Measurements from ENCODE around the gene WDR55. TPM values are rescaled to one million over a fixed set of nuclear protein-coding genes. Genes with fewer than 3 reads are reported as not detected.
"Not testable (repeated sequence)": the region's sequence is repeated elsewhere in the genome, so short reads cannot be mapped to it uniquely, and the experiment has no call there.

Gene WDR55, protein sequence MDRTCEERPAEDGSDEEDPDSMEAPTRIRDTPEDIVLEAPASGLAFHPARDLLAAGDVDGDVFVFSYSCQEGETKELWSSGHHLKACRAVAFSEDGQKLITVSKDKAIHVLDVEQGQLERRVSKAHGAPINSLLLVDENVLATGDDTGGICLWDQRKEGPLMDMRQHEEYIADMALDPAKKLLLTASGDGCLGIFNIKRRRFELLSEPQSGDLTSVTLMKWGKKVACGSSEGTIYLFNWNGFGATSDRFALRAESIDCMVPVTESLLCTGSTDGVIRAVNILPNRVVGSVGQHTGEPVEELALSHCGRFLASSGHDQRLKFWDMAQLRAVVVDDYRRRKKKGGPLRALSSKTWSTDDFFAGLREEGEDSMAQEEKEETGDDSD
- total RNA-seq, result 10 to 100 TPM; 15.1 to 33.0 (median 21.1) TPM

DNA sequence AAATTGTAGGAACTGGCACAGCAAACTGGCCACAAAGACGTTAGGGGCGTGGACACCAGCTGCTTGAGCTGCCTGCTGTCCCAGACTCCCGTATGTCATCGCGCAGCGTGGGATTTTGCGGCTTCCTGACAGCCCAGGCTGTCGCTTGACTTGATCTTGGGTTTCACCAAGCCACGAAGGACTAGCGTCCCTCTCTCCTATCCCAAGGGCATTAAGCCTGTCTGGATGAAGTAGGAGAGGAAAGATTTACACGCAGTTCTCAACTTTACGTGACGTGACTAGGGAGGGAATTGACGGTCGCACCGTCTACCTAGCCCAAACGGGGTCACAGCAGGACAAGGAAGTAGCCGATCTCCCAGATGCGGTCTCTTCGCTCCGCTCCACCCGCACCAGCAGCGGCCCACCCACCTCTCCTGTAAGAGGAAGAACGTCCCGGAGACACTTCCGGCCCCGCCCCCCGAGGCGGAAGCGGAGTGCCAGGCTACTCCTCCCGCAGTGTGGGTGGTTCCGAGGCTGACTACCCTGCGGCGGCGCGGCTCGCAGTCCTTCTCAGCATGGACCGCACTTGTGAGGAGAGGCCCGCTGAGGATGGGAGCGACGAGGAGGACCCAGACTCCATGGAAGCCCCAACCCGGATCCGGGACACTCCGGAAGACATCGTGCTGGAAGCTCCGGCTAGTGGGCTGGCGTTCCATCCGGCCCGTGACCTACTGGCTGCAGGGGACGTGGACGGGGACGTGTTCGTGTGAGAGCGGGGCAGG is at the start of gene WDR55:
Gene WDR55 (plus strand): TSS at position 546 of the 761 bp plus-strand sequence. CDS start 9 bp downstream, at position 555.
- Histone ChIP-seq H3K27ac (peak within 1 kb of the TSS; percentile 80 to 96 (median 92)), H3K36me3 (peaks cover 0 to 65% (median 33%) of the 10 kb centered on the region in 3 donors), H3K4me1 (peaks cover 0 to 30% (median 16%) of the 10 kb centered on the region in 4 donors), H3K27me3 (no peaks in the 10 kb centered on the region), H3K9me3 (no peaks in the 10 kb centered on the region), H3K4me3 (peak within 1 kb of the TSS; percentile 69 to 91 (median 80))
- peak; percentile 93 to 94 for DNase-seq (ENCODE audit: low spot score in 2 of 2)
- TF ChIP-seq EP300 (IDR thresholded peaks at IDR 0.05), result peak; percentile 75 to 97
- TF ChIP-seq, protein P1, sequence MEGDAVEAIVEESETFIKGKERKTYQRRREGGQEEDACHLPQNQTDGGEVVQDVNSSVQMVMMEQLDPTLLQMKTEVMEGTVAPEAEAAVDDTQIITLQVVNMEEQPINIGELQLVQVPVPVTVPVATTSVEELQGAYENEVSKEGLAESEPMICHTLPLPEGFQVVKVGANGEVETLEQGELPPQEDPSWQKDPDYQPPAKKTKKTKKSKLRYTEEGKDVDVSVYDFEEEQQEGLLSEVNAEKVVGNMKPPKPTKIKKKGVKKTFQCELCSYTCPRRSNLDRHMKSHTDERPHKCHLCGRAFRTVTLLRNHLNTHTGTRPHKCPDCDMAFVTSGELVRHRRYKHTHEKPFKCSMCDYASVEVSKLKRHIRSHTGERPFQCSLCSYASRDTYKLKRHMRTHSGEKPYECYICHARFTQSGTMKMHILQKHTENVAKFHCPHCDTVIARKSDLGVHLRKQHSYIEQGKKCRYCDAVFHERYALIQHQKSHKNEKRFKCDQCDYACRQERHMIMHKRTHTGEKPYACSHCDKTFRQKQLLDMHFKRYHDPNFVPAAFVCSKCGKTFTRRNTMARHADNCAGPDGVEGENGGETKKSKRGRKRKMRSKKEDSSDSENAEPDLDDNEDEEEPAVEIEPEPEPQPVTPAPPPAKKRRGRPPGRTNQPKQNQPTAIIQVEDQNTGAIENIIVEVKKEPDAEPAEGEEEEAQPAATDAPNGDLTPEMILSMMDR (IDR thresholded peaks at IDR 0.05), result no peak
- TF ChIP-seq POLR2A (IDR thresholded peaks at IDR 0.05), result peak; percentile 44 to 81
- WGBS, 2 donors, result 1% methylated on average over 26 to 49 of the region's 54 CpGs

DNA sequence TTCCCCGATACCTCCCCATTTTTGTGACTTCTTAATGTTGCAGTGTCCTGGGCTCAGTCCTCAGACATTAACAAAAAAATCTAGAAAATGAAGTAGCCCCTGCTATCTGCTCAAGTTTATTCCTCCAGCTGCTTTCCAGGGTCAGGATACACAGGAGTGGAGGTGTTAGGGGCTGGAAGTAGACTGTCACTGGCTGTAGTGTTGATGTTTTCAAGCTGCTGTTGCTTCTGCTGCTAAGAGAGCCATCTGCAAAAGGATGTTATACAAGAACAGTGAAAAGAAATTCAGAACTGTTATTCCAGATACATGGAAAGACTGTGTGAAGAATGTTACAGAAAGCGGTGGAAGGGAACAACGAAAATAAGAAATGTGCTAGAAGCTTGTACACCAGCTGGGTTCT is 42.4 kb upstream of the WDR55 start:
- Histone ChIP-seq H3K9me3 (no peaks in the 10 kb centered on the region), H3K27ac (no peak overlapping the region), H3K4me3 (no peak overlapping the region), H3K27me3 (no peaks in the 10 kb centered on the region), H3K4me1 (no peaks in the 10 kb centered on the region), H3K36me3 (no peaks in the 10 kb centered on the region)
- DNase-seq (ENCODE audit: low spot score in 2 of 2), result no peak
- TF ChIP-seq, protein P1 (IDR thresholded peaks at IDR 0.05), result no peak
- TF ChIP-seq POLR2A (IDR thresholded peaks at IDR 0.05) (no peak), EP300 (IDR thresholded peaks at IDR 0.05) (no peak)
- 79 to 85% methylated on average over 3 of the region's 3 CpGs for WGBS, 2 donors

DNA sequence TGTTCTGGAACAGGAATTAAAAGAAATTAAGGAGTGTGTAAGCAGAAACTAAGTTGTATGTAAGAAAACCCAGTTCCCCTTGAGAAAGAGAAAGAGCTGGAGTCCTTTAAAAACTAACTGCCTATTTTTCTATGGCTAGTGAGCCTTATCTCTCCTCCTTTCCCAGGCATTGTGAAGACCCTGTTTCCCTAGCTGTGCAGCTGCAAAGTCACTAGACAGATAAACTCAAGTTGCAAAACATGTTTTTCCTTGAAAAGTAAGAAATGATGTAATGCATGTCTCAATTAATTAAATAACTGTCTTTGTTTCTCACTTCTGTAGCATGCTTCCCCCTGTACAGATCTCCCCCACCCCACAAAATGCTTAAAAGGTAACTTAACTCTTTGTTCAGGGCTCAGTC is 41.6 kb upstream of the WDR55 start:
- not testable (repeated sequence) for DNase-seq (ENCODE audit: low spot score in 2 of 2); H3K9me3 ChIP-seq; H3K4me3 ChIP-seq; H3K27me3 ChIP-seq; H3K36me3 ChIP-seq; H3K27ac ChIP-seq; H3K4me1 ChIP-seq

DNA sequence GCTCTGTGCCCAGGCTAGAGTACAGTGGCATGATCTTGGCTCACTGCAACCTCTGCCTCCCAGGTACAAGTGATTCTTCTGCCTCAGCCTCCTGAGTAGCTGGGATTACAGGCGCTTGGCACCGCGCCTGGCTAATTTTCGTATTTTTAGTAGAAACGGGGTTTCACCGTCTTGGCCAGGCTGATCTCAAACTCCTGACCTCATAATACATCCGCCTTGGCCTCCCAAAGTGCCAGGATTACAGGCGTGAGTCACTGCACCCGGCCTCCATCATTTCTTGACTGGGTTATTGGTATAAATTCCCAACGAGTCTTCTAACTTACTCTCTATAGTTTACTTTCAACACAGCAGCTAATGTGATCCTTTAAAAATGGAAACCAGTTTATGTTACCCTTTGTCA is 39.8 kb upstream of the WDR55 start:
- not testable (repeated sequence) for H3K4me1 ChIP-seq; H3K27me3 ChIP-seq; H3K36me3 ChIP-seq; H3K9me3 ChIP-seq; H3K27ac ChIP-seq; DNase-seq (ENCODE audit: low spot score in 2 of 2); H3K4me3 ChIP-seq
- WGBS, 2 donors, result 83 to 86% methylated on average over 10 of the region's 10 CpGs

DNA sequence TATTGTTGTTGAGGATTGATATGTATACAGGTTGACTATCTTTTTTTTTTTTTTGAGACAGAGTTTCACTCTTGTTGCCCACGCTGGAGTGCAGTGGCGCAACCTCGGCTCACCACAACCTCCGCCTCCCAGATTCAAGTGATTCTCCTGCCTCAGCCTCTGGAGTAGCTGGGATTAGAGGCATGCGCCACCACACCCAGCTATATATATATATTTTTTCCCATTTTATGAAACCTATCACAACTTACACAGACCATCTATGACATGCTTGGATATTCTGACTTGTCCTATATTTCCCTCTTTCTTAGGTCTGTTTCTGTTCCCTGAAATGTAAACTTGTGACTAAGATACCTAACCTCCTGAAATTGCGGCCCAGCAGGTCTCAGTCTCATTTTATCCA is 36.7 kb upstream of the WDR55 start:
- Histone ChIP-seq H3K4me1 (peaks cover 0 to 13% (median 5%) of the 10 kb centered on the region in 4 donors), H3K27ac (no peak overlapping the region), H3K9me3 (no peaks in the 10 kb centered on the region), H3K4me3 (no peak overlapping the region), H3K27me3 (no peaks in the 10 kb centered on the region), H3K36me3 (no peaks in the 10 kb centered on the region)
- TF ChIP-seq, protein P1 (IDR thresholded peaks at IDR 0.05), result no peak
- no peak for DNase-seq (ENCODE audit: low spot score in 2 of 2)
- 85 to 94% methylated on average over 6 of the region's 6 CpGs for WGBS, 2 donors

DNA sequence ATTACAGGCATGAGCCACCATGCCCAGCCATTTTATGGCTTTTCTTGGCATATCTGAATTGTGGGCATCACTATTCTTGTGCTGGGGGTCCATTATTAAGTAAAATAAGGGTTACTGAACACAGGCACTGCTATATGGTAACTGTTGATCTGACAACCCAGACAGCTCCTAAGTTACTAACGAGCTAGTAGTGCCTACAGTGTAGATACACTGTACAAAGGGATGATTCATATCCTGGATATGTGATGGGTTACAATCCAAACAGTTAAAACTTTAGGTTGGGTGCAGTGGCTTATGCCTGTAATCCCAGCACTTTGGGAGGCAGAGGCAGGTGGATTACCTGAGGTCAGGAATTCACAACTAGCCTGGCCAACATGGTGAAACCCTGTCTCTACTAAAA is 36.0 kb upstream of the WDR55 start:
- peaks cover 0 to 18% (median 5%) of the 10 kb centered on the region in 4 donors for H3K4me1 ChIP-seq
- H3K27me3 ChIP-seq, result no peaks in the 10 kb centered on the region
- H3K36me3 ChIP-seq, result no peaks in the 10 kb centered on the region
- H3K9me3 ChIP-seq, result no peaks in the 10 kb centered on the region
- no peak overlapping the region for H3K4me3 ChIP-seq
- no peak for DNase-seq (ENCODE audit: low spot score in 2 of 2)
- no peak overlapping the region for H3K27ac ChIP-seq
- TF ChIP-seq POLR2A (IDR thresholded peaks at IDR 0.05) (no peak), EP300 (IDR thresholded peaks at IDR 0.05) (no peak)
- TF ChIP-seq, protein P1 (IDR thresholded peaks at IDR 0.05), result no peak
- WGBS, 2 donors, result 9 to 25% methylated on average over 1 of the region's 1 CpG

Measured in tibial nerve (tissue), 4 donors.